Mesenchymal stem cell (in vitro differentiated cells and primary cell): ENCODE data around the gene TAAR1.

Source experiments
- DNase-seq: peaks from one replicate; pipeline ENCODE4 v3.0.0-alpha.2; 2013
- H2AFZ ChIP-seq: one replicate; pipeline ENCODE4 v1.6.1; 2013; ENCODE audit warnings: low read depth, mild to moderate bottlenecking, control low read depth, inconsistent platforms, low read length, moderate library complexity
- H2AK5ac ChIP-seq: 2 replicates; pipeline ENCODE4 v1.6.1; 2013; ENCODE audit warnings: low read length, moderate library complexity, mild to moderate bottlenecking, inconsistent platforms; ENCODE audit not compliant: severe bottlenecking
- H2BK120ac ChIP-seq: one replicate; pipeline ENCODE4 v1.6.1; 2013; ENCODE audit warnings: low read depth, mild to moderate bottlenecking, inconsistent platforms, low read length, moderate library complexity
- H2BK12ac ChIP-seq, 2 experiments: one replicate each; pipeline ENCODE4 v1.6.1; 2013; ENCODE audit warnings: inconsistent platforms in 2 of 2, low read length in 2 of 2, mild to moderate bottlenecking in 2 of 2, moderate library complexity in 2 of 2, control low read depth in 1 of 2
- H2BK15ac ChIP-seq: one replicate; pipeline ENCODE4 v1.6.1; 2013; ENCODE audit warnings: mild to moderate bottlenecking, low read depth, inconsistent platforms; ENCODE audit not compliant: poor library complexity, severe bottlenecking
- H2BK5ac ChIP-seq: 2 replicates; pipeline ENCODE4 v1.6.1; 2013; ENCODE audit warnings: low read depth, mild to moderate bottlenecking, low read length, control low read depth, inconsistent platforms; ENCODE audit not compliant: poor library complexity, severe bottlenecking
- H3K14ac ChIP-seq, 2 experiments: one replicate each; pipeline ENCODE4 v1.6.1; 2013; ENCODE audit warnings: inconsistent platforms in 2 of 2, low read length in 2 of 2, control low read depth in 1 of 2, mild to moderate bottlenecking in 1 of 2, moderate library complexity in 1 of 2
- H3K18ac ChIP-seq, 2 experiments: one replicate each; pipeline ENCODE4 v1.6.1; 2013; ENCODE audit warnings: inconsistent platforms in 2 of 2, low read length in 2 of 2, control low read depth in 1 of 2, low read depth in 1 of 2, mild to moderate bottlenecking in 1 of 2
- H3K23ac ChIP-seq, 2 experiments: one replicate each; pipeline ENCODE4 v1.6.1; 2013; ENCODE audit warnings: inconsistent platforms in 2 of 2, low read length in 2 of 2, mild to moderate bottlenecking in 2 of 2, moderate library complexity in 2 of 2, control low read depth in 1 of 2
- H3K27ac ChIP-seq: 2 replicates; pipeline ENCODE4 v1.5.1; 2013; ENCODE audit warnings: mild to moderate bottlenecking, moderate library complexity, low read length, control low read depth, inconsistent platforms; ENCODE audit not compliant: poor library complexity, severe bottlenecking
- H3K27me3 ChIP-seq, 2 experiments: 2 replicates each; pipeline versions ENCODE4 v1.6.1 to v1.7.0; 2013; ENCODE audit warnings: low read length in 2 of 2, mild to moderate bottlenecking in 2 of 2, moderate library complexity in 2 of 2, control low read depth in 1 of 2, inconsistent platforms in 1 of 2; ENCODE audit not compliant: control insufficient read depth in 1 of 2, insufficient read depth in 1 of 2
- H3K36me3 ChIP-seq, 2 experiments: 2 replicates each; pipeline versions ENCODE4 v1.6.1 to v1.7.0; 2013; ENCODE audit warnings: low read length in 2 of 2, control low read depth in 1 of 2, inconsistent platforms in 1 of 2, low read depth in 1 of 2, mild to moderate bottlenecking in 1 of 2; ENCODE audit not compliant: insufficient read depth in 2 of 2, control insufficient read depth in 1 of 2
- H3K4ac ChIP-seq, 2 experiments: one replicate each; pipeline ENCODE4 v1.6.1; 2013; ENCODE audit warnings: inconsistent platforms in 2 of 2, low read length in 2 of 2, mild to moderate bottlenecking in 2 of 2, moderate library complexity in 2 of 2, control low read depth in 1 of 2, low read depth in 1 of 2
- H3K4me1 ChIP-seq: 2 replicates; pipeline ENCODE4 v1.6.1; 2013; ENCODE audit warnings: low read depth, low read length, control low read depth; ENCODE audit not compliant: control insufficient read depth, insufficient read depth
- H3K4me2 ChIP-seq: 2 replicates; pipeline ENCODE4 v1.6.1; 2013; ENCODE audit warnings: low read length, mild to moderate bottlenecking, inconsistent platforms; ENCODE audit not compliant: poor library complexity, severe bottlenecking
- H3K4me3 ChIP-seq, 2 experiments: 2 replicates each; pipeline versions ENCODE4 v1.5.1 to v1.7.0; 2013; ENCODE audit warnings: low read length in 2 of 2, mild to moderate bottlenecking in 2 of 2, control low read depth in 1 of 2, low read depth in 1 of 2; ENCODE audit not compliant: insufficient read depth in 1 of 2
- H3K79me1 ChIP-seq: replicated peaks from 2 replicates; pipeline ENCODE4 v1.6.1; 2013; ENCODE audit warnings: mild to moderate bottlenecking, control low read depth, low read length, inconsistent platforms; ENCODE audit not compliant: poor library complexity, severe bottlenecking
- H3K9ac ChIP-seq: 2 replicates; pipeline ENCODE4 v1.7.0; 2013; ENCODE audit warnings: mild to moderate bottlenecking, low read length, moderate library complexity
- H3K9me3 ChIP-seq: 2 replicates; pipeline ENCODE4 v1.7.0; 2013; ENCODE audit warnings: mild to moderate bottlenecking, low read length; ENCODE audit not compliant: control insufficient read depth
- H4K8ac ChIP-seq: one replicate; pipeline ENCODE4 v1.6.1; 2013; ENCODE audit warnings: inconsistent platforms, mild to moderate bottlenecking, low read length, moderate library complexity
- H4K91ac ChIP-seq: one replicate; pipeline ENCODE4 v1.6.1; 2013; ENCODE audit warnings: mild to moderate bottlenecking, low read length, inconsistent platforms
- WGBS: methylation state at CpG from one replicate; pipeline ENCODE4 v1.1.7; 2013; ENCODE audit warnings: mixed read lengths; 5-methylcytosine and 5-hydroxymethylcytosine counted together

The TAAR1 gene

GRCh38 chr6:132651062-132651461, 7.9 kb downstream of the TAAR1 start:
- no peak overlapping the region for H2BK12ac ChIP-seq
- no peak overlapping the region for H4K91ac ChIP-seq
- 80% methylated on average over 3 of the region's 3 CpGs for WGBS
- no peak for DNase-seq
- no peaks in the 10 kb centered on the region for H3K4me1 ChIP-seq
- no peak overlapping the region for H3K4me2 ChIP-seq
- no peak overlapping the region for H3K4me3 ChIP-seq
- H3K9me3 ChIP-seq: no peaks in the 10 kb centered on the region
- no peaks in the 10 kb centered on the region for H3K36me3 ChIP-seq
- H3K14ac ChIP-seq: no peak overlapping the region
- no peak overlapping the region for H3K9ac ChIP-seq
- no peak overlapping the region for H3K4ac ChIP-seq
- H3K79me1 ChIP-seq: no peaks in the 10 kb centered on the region
- H2BK5ac ChIP-seq: no peak overlapping the region
- H3K27ac ChIP-seq: no peak overlapping the region
- no peak overlapping the region for H4K8ac ChIP-seq
- no peaks in the 10 kb centered on the region for H3K27me3 ChIP-seq
- H3K18ac ChIP-seq: no peak overlapping the region
- no peak overlapping the region for H2AFZ ChIP-seq
- H2BK15ac ChIP-seq: no peak overlapping the region
- H2BK120ac ChIP-seq: no peak overlapping the region
- no peak overlapping the region for H3K23ac ChIP-seq
- H2AK5ac ChIP-seq: no peak overlapping the region

DNA sequence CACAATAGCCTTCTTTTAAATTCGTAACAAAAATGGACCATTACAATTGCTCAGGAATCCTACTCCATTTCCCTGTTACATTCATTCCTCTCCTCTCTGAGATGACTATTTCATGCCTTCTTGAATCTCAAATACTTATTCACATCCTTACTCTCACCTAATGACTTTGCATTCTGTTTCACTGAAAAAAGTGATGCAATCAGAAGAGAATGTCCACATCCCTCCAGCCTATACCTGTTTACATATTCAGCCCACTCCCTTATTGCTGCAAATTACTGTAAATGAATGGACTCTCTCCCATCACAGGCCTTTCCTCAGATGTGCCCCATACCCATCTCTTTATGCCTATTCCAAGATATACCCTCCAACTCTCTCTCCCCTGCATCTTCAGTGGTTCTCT, 8.6 kb downstream of the TAAR1 start:
- no peaks in the 10 kb centered on the region for H3K36me3 ChIP-seq
- H4K8ac ChIP-seq: no peak overlapping the region
- H3K79me1 ChIP-seq: no peaks in the 10 kb centered on the region
- no peak overlapping the region for H4K91ac ChIP-seq
- H2BK15ac ChIP-seq: no peak overlapping the region
- no peak overlapping the region for H2BK120ac ChIP-seq
- no peak overlapping the region for H3K4me2 ChIP-seq
- H3K18ac ChIP-seq: no peak overlapping the region
- WGBS: 91% methylated on average over 1 of the region's 1 CpG
- H3K4ac ChIP-seq: no peak overlapping the region
- no peak overlapping the region for H3K14ac ChIP-seq
- H2AFZ ChIP-seq: no peak overlapping the region
- H3K27ac ChIP-seq: no peak overlapping the region
- H3K9ac ChIP-seq: no peak overlapping the region
- no peak overlapping the region for H2AK5ac ChIP-seq
- H3K4me1 ChIP-seq: no peaks in the 10 kb centered on the region
- no peaks in the 10 kb centered on the region for H3K27me3 ChIP-seq
- H2BK12ac ChIP-seq: no peak overlapping the region
- no peak for DNase-seq
- no peak overlapping the region for H3K23ac ChIP-seq
- no peaks in the 10 kb centered on the region for H3K9me3 ChIP-seq
- no peak overlapping the region for H3K4me3 ChIP-seq
- H2BK5ac ChIP-seq: no peak overlapping the region

DNA sequence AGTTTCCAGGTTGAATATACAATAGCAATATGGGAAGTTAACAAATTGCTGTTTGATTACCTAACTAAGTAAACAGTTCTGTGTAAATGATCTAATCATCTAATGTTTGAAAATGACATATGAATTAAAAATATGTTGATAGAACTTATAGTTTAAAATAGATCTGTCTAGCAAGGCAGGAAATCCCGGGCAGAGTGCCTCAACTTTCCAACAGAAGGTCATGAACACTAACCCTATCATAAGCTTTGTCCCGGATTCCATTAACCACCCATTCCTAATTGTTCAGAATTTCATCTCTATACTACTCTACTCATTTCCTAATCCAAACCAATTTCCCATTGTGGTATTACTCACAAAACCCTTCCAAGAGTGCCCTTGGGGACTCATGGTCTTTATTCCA, 10.2 kb downstream of the TAAR1 start:
- no peak overlapping the region for H2AK5ac ChIP-seq
- H3K4ac ChIP-seq: no peak overlapping the region
- H3K9ac ChIP-seq: no peak overlapping the region

GRCh38 chr6:132648356-132648755, 10.6 kb downstream of the TAAR1 start:
- Histone ChIP-seq H3K4me2 (no peak overlapping the region), H2BK120ac (no peak overlapping the region), H3K9ac (no peak overlapping the region), H3K4me3 (no peak overlapping the region), H2AFZ (no peak overlapping the region), H3K18ac (no peak overlapping the region), H3K9me3 (no peaks in the 10 kb centered on the region), H2BK12ac (no peak overlapping the region), H3K23ac (no peak overlapping the region), H3K27ac (no peak overlapping the region), H3K36me3 (no peaks in the 10 kb centered on the region), H3K4ac (no peak overlapping the region), H3K4me1 (no peaks in the 10 kb centered on the region), H2BK5ac (no peak overlapping the region), H2AK5ac (no peak overlapping the region), H2BK15ac (no peak overlapping the region), H3K27me3 (no peaks in the 10 kb centered on the region), H4K8ac (no peak overlapping the region), H3K79me1 (no peaks in the 10 kb centered on the region), H3K14ac (no peak overlapping the region), H4K91ac (no peak overlapping the region)
- WGBS: 52% methylated on average over 2 of the region's 2 CpGs
- peak; percentile 77 for DNase-seq

More for the DNA sequence above, 10.2 kb downstream of the TAAR1 start:
- Histone ChIP-seq H3K14ac (no peak overlapping the region), H3K4me3 (no peak overlapping the region), H3K23ac (no peak overlapping the region), H2BK5ac (no peak overlapping the region), H3K36me3 (no peaks in the 10 kb centered on the region), H3K9me3 (no peaks in the 10 kb centered on the region), H3K18ac (no peak overlapping the region), H3K27me3 (no peaks in the 10 kb centered on the region), H3K4me1 (no peaks in the 10 kb centered on the region), H2AFZ (no peak overlapping the region), H4K91ac (no peak overlapping the region), H3K27ac (no peak overlapping the region), H2BK15ac (no peak overlapping the region), H2BK12ac (no peak overlapping the region), H4K8ac (no peak overlapping the region), H3K4me2 (no peak overlapping the region), H2BK120ac (no peak overlapping the region), H3K79me1 (no peaks in the 10 kb centered on the region)
- no peak for DNase-seq
- WGBS: 78% methylated on average over 2 of the region's 2 CpGs
